ENCODE data around the gene OR2H1.

GRCh38 chr6:29456971-29457370 lies at the start of gene OR2H1, which contains the start of gene OR11A1:
- TF ChIP-seq, protein P1, sequence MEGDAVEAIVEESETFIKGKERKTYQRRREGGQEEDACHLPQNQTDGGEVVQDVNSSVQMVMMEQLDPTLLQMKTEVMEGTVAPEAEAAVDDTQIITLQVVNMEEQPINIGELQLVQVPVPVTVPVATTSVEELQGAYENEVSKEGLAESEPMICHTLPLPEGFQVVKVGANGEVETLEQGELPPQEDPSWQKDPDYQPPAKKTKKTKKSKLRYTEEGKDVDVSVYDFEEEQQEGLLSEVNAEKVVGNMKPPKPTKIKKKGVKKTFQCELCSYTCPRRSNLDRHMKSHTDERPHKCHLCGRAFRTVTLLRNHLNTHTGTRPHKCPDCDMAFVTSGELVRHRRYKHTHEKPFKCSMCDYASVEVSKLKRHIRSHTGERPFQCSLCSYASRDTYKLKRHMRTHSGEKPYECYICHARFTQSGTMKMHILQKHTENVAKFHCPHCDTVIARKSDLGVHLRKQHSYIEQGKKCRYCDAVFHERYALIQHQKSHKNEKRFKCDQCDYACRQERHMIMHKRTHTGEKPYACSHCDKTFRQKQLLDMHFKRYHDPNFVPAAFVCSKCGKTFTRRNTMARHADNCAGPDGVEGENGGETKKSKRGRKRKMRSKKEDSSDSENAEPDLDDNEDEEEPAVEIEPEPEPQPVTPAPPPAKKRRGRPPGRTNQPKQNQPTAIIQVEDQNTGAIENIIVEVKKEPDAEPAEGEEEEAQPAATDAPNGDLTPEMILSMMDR (IDR thresholded peaks at IDR 0.05; ENCODE audit: insufficient read depth, low read depth, low read length) = no peak
- no peak for TF ChIP-seq EZH2 (IDR thresholded peaks at IDR 0.05; ENCODE audit: insufficient read depth, low read length)

Measured in astrocyte (in vitro differentiated cells and primary cell).